Endothelial cell of umbilical vein (primary cell): Measurements from ENCODE around the gene THEM4. TPM values are rescaled to one million over a fixed set of nuclear protein-coding genes. Genes with fewer than 3 reads are reported as not detected.

Experiments used
- BruUV-seq: library from RNA; stranded (reverse); fragments of 400-500 nt; replicated peaks from 2 replicates; lab custom pipeline; 2021; lab: Mats Ljungman, UMichigan
- CTCF ChIA-PET: fragments of 300-600, 350-600 bp; sonication (Branson Sonifier 250); formaldehyde crosslinking; loops from one replicate; lab custom pipeline; 2021; ENCODE audit warnings: antibody characterized with exemption, inconsistent platforms; lab: Charles Lee
- POLR2A ChIA-PET: fragments of 300-600, 350-600 bp; sonication (Branson Sonifier 250); formaldehyde crosslinking; loops from one replicate; lab custom pipeline; 2021; ENCODE audit warnings: antibody characterized with exemption, inconsistent platforms; lab: Charles Lee
- DNase-seq: peaks from one replicate; pipeline ENCODE4 v3.0.0-alpha.2; 2011; ENCODE audit warnings: low read depth, low spot score
- FAIRE-seq: peaks from 2 replicates; lab custom pipeline; 2011; peaks lifted over from hg19 to GRCh38; lab: Jason Lieb, UNC
- H2AFZ ChIP-seq: 2 replicates; pipeline ENCODE4 v1.6.0; 2012; ENCODE audit warnings: low read depth, low read length, control low read depth, inconsistent platforms
- H3K27ac ChIP-seq: 2 replicates; pipeline ENCODE4 v1.5.1; 2011; ENCODE audit warnings: low read depth, mild to moderate bottlenecking, control low read depth, low read length, moderate library complexity; ENCODE audit not compliant: insufficient read depth
- H3K27me3 ChIP-seq, 2 experiments: 2 replicates each; pipeline versions ENCODE4 v1.6.0 to v1.6.1; 2011; ENCODE audit warnings: low read length in 2 of 2, mixed read lengths in 1 of 2; ENCODE audit not compliant: control insufficient read depth in 2 of 2, insufficient read depth in 2 of 2
- H3K36me3 ChIP-seq, 2 experiments: 2 replicates in 1 of 2; 3 replicates in 1 of 2; pipeline ENCODE4 v1.5.1; 2011; ENCODE audit warnings: low read length in 2 of 2, mild to moderate bottlenecking in 1 of 2, moderate library complexity in 1 of 2; ENCODE audit not compliant: control insufficient read depth in 2 of 2, insufficient read depth in 2 of 2; ENCODE audit errors: extremely low read depth in 1 of 2
- H3K4me1 ChIP-seq: 3 replicates; pipeline ENCODE4 v1.5.1; 2011; ENCODE audit warnings: mild to moderate bottlenecking, low read length; ENCODE audit not compliant: control insufficient read depth, insufficient read depth; ENCODE audit errors: extremely low read depth
- H3K4me2 ChIP-seq: 2 replicates; pipeline ENCODE4 v1.6.1; 2011; ENCODE audit warnings: low read length, control low read depth, mixed read lengths; ENCODE audit not compliant: insufficient read depth
- H3K4me3 ChIP-seq, 3 experiments: fragments of 200-600 bp in 1 of 3; sonication (generic), shearing (Covaris generic) in 1 of 3; replicated peaks in 1 of 3; 2 replicates each; pipeline ENCODE4 v1.5.1; 2011 to 2016; ENCODE audit warnings: control low read depth in 3 of 3, low read length in 3 of 3, mild to moderate bottlenecking in 2 of 3, inconsistent platforms in 1 of 3, low read depth in 1 of 3, moderate library complexity in 1 of 3; ENCODE audit not compliant: insufficient read depth in 1 of 3
- H3K79me2 ChIP-seq: 2 replicates; pipeline ENCODE4 v1.6.0; 2012; ENCODE audit warnings: low read length, inconsistent platforms; ENCODE audit not compliant: control insufficient read depth, insufficient read depth
- H3K9ac ChIP-seq: replicated peaks from 2 replicates; pipeline ENCODE3; 2011; ENCODE audit warnings: low read length, control low read depth; ENCODE audit not compliant: insufficient read depth; ENCODE audit errors: extremely low read depth
- H3K9me1 ChIP-seq: replicated peaks from 3 replicates; pipeline ENCODE4 v1.6.0; 2011; ENCODE audit warnings: mild to moderate bottlenecking, low read length; ENCODE audit not compliant: control insufficient read depth, insufficient read depth; ENCODE audit errors: extremely low read depth
- H3K9me3 ChIP-seq: replicated peaks from 2 replicates; pipeline ENCODE4 v1.5.1; 2012; ENCODE audit warnings: low read length, inconsistent platforms; ENCODE audit not compliant: control insufficient read depth, insufficient read depth
- H4K20me1 ChIP-seq: replicated peaks from 2 replicates; pipeline ENCODE3; 2011; ENCODE audit warnings: mild to moderate bottlenecking, low read length; ENCODE audit not compliant: control insufficient read depth, insufficient read depth; ENCODE audit errors: extremely low read depth
- EZH2 ChIP-seq: IDR thresholded peaks from 2 replicates; pipeline ENCODE4 v1.6.1; 2012; ENCODE audit warnings: borderline replicate concordance, low read depth, mild to moderate bottlenecking, moderate library complexity, low read length, inconsistent platforms; ENCODE audit not compliant: severe bottlenecking
- FOS ChIP-seq: IDR thresholded peaks from 2 replicates; pipeline ENCODE4 v1.6.1; 2011; ENCODE audit warnings: mild to moderate bottlenecking, low read length, moderate library complexity, borderline replicate concordance; ENCODE audit not compliant: insufficient read depth
- GATA2 ChIP-seq: IDR thresholded peaks from 2 replicates; pipeline ENCODE4 v1.7.0; 2011; ENCODE audit warnings: low read depth, mild to moderate bottlenecking, moderate library complexity, mixed read lengths, low read length; ENCODE audit not compliant: insufficient read length, insufficient read depth
- JUN ChIP-seq: IDR thresholded peaks from 2 replicates; pipeline ENCODE4 v1.6.1; 2011; ENCODE audit warnings: borderline replicate concordance, low read depth; ENCODE audit not compliant: insufficient read length, insufficient read depth
- MYC ChIP-seq: IDR thresholded peaks from one replicate; pipeline ENCODE4 v1.6.1; 2011; ENCODE audit warnings: mild to moderate bottlenecking, low read depth, low read length
- POLR2A ChIP-seq: IDR thresholded peaks from 2 replicates; pipeline ENCODE4 v1.6.1; 2012; ENCODE audit warnings: low read depth, mild to moderate bottlenecking, control low read depth, low read length
- POLR2AphosphoS5 ChIP-seq: IDR thresholded peaks from 2 replicates; pipeline ENCODE4 v1.6.1; 2012; ENCODE audit warnings: low read depth, mild to moderate bottlenecking, control low read depth, low read length, moderate library complexity; ENCODE audit not compliant: insufficient read depth
- dilution Hi-C: fragments of 300-500 bp; cut with MboI; formaldehyde crosslinking; loops from one replicate; pipeline ENCODE4 v1.15.0; 2019; ENCODE audit warnings: low sequenced_read_pairs; ENCODE audit not compliant: extremely low pct_ligation_motif_present
- intact Hi-C: fragments of 100-400 bp; cut with micrococcal nuclease; formaldehyde crosslinking; loops from one replicate; pipeline ENCODE4 v1.10.0; 2022
- polyA plus RNA-seq, 4 experiments: library from polyadenylated mRNA; depleted of rRNA in 3 of 4; stranded (reverse) in 3 of 4; unstranded in 1 of 4; fragments of >200 nt; gene quantifications; 2 replicates each; pipeline versions ENCODE4 v1.2.1 to v1.2.3, GENCODE V29; 2011 to 2012; ENCODE audit warnings: missing spikeins in 1 of 4
- total RNA-seq: library from RNA; stranded (reverse); gene quantifications from 2 replicates; pipeline ENCODE4 v1.2.3, GENCODE V29; 2021
- TF ChIP-seq, protein P1 (sequence below): IDR thresholded peaks from 2 replicates; pipeline ENCODE4 v1.6.1; 2011; ENCODE audit not compliant: insufficient read depth, insufficient read length
- TF ChIP-seq, protein P2 (sequence below), 2 donors: IDR thresholded peaks; 1 replicate in 1 of 2; 2 replicates in 1 of 2; pipeline ENCODE4 v1.5.1; 2011; ENCODE audit warnings: low read length in 2 of 2, mild to moderate bottlenecking in 2 of 2, moderate library complexity in 2 of 2, control low read depth in 1 of 2, inconsistent platforms in 1 of 2, low read depth in 1 of 2; ENCODE audit not compliant: insufficient read depth in 1 of 2; ENCODE audit errors: extremely low read depth in 1 of 2

Gene THEM4
- total and polyA plus RNA-seq, 2 donors (not counting 3 experiments of a cell fraction or from before 2014, with no cell fraction given): 22.3 to 24.9 TPM

DNA sequence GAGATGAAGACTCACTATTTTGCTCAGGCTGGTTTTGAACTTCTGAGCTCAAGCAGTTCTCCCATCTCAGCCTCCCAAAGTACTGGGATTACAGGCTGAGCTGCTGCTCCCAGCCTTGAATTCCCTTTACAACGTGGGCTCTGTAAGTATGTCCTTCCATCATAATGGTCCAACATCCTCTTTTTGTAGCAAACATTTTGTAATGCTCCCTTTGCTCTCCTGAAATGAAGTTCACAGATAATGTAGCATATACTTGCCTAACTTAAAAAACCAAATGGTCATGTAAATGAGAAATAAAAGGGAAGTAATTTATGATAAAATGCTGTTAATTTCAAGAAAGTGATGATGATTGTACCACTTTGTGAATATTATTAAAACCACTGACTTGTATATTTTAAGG, 30.5 kb upstream of the THEM4 start:
- H3K9ac ChIP-seq: no peak overlapping the region
- intact Hi-C loops: loop anchor here (10.0 kb wide), 1 partner anchor 245 kb away; no protein-coding TSS in a partner anchor
- no TSS peak for BruUV-seq

DNA sequence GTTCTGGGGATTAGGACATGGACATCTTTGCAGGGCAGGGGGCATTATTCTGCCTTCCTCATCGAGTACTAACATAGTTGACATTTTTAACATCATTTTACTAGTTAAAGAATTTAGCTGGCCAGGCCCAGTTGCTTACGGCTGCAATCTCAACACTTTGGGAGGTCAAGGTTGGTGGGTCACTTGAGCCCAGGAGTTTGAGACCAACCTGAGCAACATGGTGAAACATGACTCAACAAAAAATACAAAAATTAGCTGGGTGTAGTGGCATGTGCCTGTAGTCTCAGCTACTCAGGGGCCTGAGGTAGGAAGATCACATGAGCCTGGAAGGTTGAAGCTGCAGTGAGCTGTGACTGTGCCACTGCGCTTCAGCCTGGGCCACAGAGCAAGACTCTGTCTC, 29.8 kb upstream of the THEM4 start:
- Histone ChIP-seq H2AFZ (no peak overlapping the region), H3K4me2 (no peak overlapping the region), H3K79me2 (no peaks in the 10 kb centered on the region), H3K4me1 (peaks cover 6% of the 10 kb centered on the region), H3K27me3 (no peaks in the 10 kb centered on the region), H3K9me3 (no peaks in the 10 kb centered on the region), H3K9ac (no peak overlapping the region), H4K20me1 (no peaks in the 10 kb centered on the region), H3K36me3 (no peaks in the 10 kb centered on the region), H3K4me3 (no peak overlapping the region), H3K9me1 (no peaks in the 10 kb centered on the region), H3K27ac (no peak overlapping the region)
- DNase-seq (no peak), FAIRE-seq (no peak)
- TF ChIP-seq FOS (no peak), MYC (no peak), JUN (no peak), POLR2AphosphoS5 (no peak), POLR2A (no peak), GATA2 (no peak), EZH2 (no peak)
- TF ChIP-seq, protein P1, sequence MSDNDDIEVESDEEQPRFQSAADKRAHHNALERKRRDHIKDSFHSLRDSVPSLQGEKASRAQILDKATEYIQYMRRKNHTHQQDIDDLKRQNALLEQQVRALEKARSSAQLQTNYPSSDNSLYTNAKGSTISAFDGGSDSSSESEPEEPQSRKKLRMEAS: no peak
- TF ChIP-seq, protein P2, sequence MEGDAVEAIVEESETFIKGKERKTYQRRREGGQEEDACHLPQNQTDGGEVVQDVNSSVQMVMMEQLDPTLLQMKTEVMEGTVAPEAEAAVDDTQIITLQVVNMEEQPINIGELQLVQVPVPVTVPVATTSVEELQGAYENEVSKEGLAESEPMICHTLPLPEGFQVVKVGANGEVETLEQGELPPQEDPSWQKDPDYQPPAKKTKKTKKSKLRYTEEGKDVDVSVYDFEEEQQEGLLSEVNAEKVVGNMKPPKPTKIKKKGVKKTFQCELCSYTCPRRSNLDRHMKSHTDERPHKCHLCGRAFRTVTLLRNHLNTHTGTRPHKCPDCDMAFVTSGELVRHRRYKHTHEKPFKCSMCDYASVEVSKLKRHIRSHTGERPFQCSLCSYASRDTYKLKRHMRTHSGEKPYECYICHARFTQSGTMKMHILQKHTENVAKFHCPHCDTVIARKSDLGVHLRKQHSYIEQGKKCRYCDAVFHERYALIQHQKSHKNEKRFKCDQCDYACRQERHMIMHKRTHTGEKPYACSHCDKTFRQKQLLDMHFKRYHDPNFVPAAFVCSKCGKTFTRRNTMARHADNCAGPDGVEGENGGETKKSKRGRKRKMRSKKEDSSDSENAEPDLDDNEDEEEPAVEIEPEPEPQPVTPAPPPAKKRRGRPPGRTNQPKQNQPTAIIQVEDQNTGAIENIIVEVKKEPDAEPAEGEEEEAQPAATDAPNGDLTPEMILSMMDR (IDR thresholded peaks at IDR 0.05; ENCODE audit: extremely low read depth in 1 of 2, insufficient read depth in 1 of 2, low read depth in 1 of 2, low read length in 2 of 2): no peak
- ChIA-PET CTCF (interaction anchor here (0.9 to 13.1 kb wide), 7 partner anchors 15 to 79 kb away, joined by 3 to 572 read pairs (median 3); partner anchors contain the start of gene S100A10), POLR2A (no interaction called here)
- intact Hi-C loops (loop anchor here (10.0 kb wide), 1 partner anchor 246 kb away; no protein-coding TSS in a partner anchor), dilution Hi-C loops (no loop called here)
- no TSS peak for BruUV-seq

More for the DNA sequence above, 30.5 kb upstream of the THEM4 start:
- Histone ChIP-seq H3K27ac (no peak overlapping the region), H3K4me3 (no peak overlapping the region), H3K9me1 (no peaks in the 10 kb centered on the region), H3K27me3 (no peaks in the 10 kb centered on the region), H3K36me3 (no peaks in the 10 kb centered on the region), H3K79me2 (no peaks in the 10 kb centered on the region), H4K20me1 (no peaks in the 10 kb centered on the region), H3K4me1 (peaks cover 6% of the 10 kb centered on the region), H3K4me2 (no peak overlapping the region), H2AFZ (no peak overlapping the region), H3K9me3 (no peaks in the 10 kb centered on the region)
- CTCF ChIA-PET: interaction anchor here (1.1 to 13.1 kb wide), 5 partner anchors 15 to 74 kb away, joined by 3 to 572 read pairs (median 4); partner anchors contain the start of gene S100A10
- dilution Hi-C loops: no loop called here
- no peak for FAIRE-seq
- TF ChIP-seq, protein P1: no peak
- TF ChIP-seq POLR2AphosphoS5 (no peak), JUN (no peak)
- no peak for DNase-seq
- POLR2A ChIA-PET: no interaction called here
